CD4-positive, alpha-beta memory T cell (primary cell): ENCODE data around the gene AURKB. TPM values are rescaled to one million over a fixed set of nuclear protein-coding genes. Genes with fewer than 3 reads are reported as not detected.
A peak's percentile ranks its signal among the peaks of the same experiment; 100 is the strongest.

Experiments
- CTCF ChIA-PET: fragments of 350-600 bp; sonication (Branson Sonifier 250); formaldehyde crosslinking; loops from one replicate; lab custom pipeline; 2021; ENCODE audit warnings: inconsistent platforms; ENCODE audit not compliant: partially characterized antibody; lab: Charles Lee
- POLR2A ChIA-PET: fragments of 350-600 bp; sonication (Branson Sonifier 250); formaldehyde crosslinking; loops from one replicate; lab custom pipeline; 2021; ENCODE audit not compliant: partially characterized antibody; lab: Charles Lee
- DNase-seq, 5 donors: peaks; one replicate each; pipeline versions ENCODE4 v3.0.0 to v3.0.0-alpha.2; 2020 to 2022; ENCODE audit warnings: mixed read lengths in 1 of 5
- H3K27ac ChIP-seq: one replicate; pipeline ENCODE4 v1.7.0; 2013; ENCODE audit warnings: low read depth, low read length
- H3K27me3 ChIP-seq: 2 replicates; pipeline ENCODE4 v1.7.0; 2013; ENCODE audit warnings: mild to moderate bottlenecking, low read length, moderate library complexity; ENCODE audit not compliant: insufficient read depth
- H3K36me3 ChIP-seq: 2 replicates; pipeline ENCODE4 v1.7.0; 2013; ENCODE audit warnings: mild to moderate bottlenecking, low read length, moderate library complexity; ENCODE audit not compliant: insufficient read depth
- H3K4me1 ChIP-seq: 2 replicates; pipeline ENCODE4 v1.7.0; 2013; ENCODE audit warnings: mild to moderate bottlenecking, low read length, moderate library complexity; ENCODE audit not compliant: insufficient read depth
- H3K4me3 ChIP-seq, 2 donors: one replicate each; pipeline ENCODE4 v1.7.0; 2013; ENCODE audit warnings: low read length in 2 of 2, mild to moderate bottlenecking in 1 of 2
- H3K9me3 ChIP-seq, 2 donors: one replicate each; pipeline ENCODE4 v1.7.0; 2013; ENCODE audit warnings: low read length in 2 of 2, control low read depth in 1 of 2; ENCODE audit not compliant: control insufficient read depth in 1 of 2
- H3K27ac Mint-ChIP-seq, 7 donors: one replicate each; pipeline ENCODE4 v1.8.0; 2020 to 2021; ENCODE audit warnings: mixed read lengths in 7 of 7, mild to moderate bottlenecking in 6 of 7, inconsistent platforms in 3 of 7, moderate library complexity in 3 of 7
- H3K27me3 Mint-ChIP-seq, 2 donors: one replicate each; pipeline ENCODE4 v1.8.0; 2020 to 2021; ENCODE audit warnings: mixed read lengths in 2 of 2
- H3K36me3 Mint-ChIP-seq, 2 donors: one replicate each; pipeline ENCODE4 v1.8.0; 2020 to 2021; ENCODE audit warnings: mixed read lengths in 2 of 2, inconsistent platforms in 1 of 2, mild to moderate bottlenecking in 1 of 2
- H3K4me1 Mint-ChIP-seq, 4 donors: one replicate each; pipeline ENCODE4 v1.8.0; 2020 to 2021; ENCODE audit warnings: mixed read lengths in 4 of 4, mild to moderate bottlenecking in 1 of 4
- H3K4me3 Mint-ChIP-seq, 8 donors: one replicate each; pipeline ENCODE4 v1.8.0; 2020 to 2021; ENCODE audit warnings: mixed read lengths in 8 of 8, mild to moderate bottlenecking in 7 of 8, moderate library complexity in 6 of 8, inconsistent platforms in 3 of 8
- H3K9me3 Mint-ChIP-seq, 8 donors: one replicate each; pipeline ENCODE4 v1.8.0; 2020 to 2021; ENCODE audit warnings: mixed read lengths in 8 of 8, mild to moderate bottlenecking in 5 of 8, inconsistent platforms in 3 of 8, moderate library complexity in 1 of 8
- intact Hi-C: fragments of 100-400 bp; cut with micrococcal nuclease; formaldehyde crosslinking; loops from one replicate; pipeline ENCODE4 v1.15.1; 2023
- polyA plus RNA-seq, 2 donors: library from polyadenylated mRNA; unstranded; fragments of 300-500 nt; fragmentation: Illumina TruSeq; gene quantifications; one replicate each; pipeline ENCODE4 v1.2.3, GENCODE V29; 2021
- total RNA-seq, 2 experiments: library from RNA; stranded (reverse); gene quantifications; one replicate each; pipeline ENCODE4 v1.2.3, GENCODE V29; 2021

The AURKB gene
- total and polyA plus RNA-seq, 4 experiments from 2014 or later = 0.36 to 0.83 (median 0.67) TPM; not detected in 1

DNA sequence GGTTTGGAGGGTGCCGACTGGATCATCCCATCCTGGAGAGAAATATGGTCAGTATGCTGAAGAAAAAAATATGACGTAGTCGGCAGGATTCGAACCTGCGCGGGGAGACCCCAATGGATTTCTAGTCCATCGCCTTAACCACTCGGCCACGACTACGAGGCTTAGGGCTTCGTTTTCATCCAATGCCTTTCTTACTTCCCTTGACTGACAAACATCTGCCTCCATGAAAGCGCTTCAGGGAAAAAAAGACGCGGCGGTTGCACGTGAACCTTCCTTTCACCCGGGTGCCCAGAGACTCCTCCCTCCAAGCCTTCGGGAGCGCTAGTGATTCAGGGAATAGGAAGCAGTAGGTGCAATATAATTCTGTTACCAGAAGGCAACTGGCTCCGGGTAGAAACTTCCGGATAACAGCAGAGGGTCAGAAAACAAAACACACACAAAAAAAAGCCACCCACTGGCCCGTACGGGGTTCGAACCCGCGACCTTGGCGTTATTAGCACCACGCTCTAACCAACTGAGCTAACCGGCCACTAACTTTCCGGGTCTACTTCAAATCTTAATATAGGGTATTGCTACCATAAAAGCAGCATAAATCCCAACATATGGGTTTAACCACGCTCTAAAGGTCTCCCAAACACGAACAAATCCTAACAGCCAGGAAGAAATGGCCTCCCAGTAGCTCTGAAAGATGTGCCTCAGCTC, 16.3 kb upstream of the AURKB start:
- H3K4me3 ChIP-seq = no peak overlapping the region
- Mint-ChIP-seq H3K4me1 (peaks cover 28 to 70% (median 47%) of the 10 kb centered on the region in 4 donors), H3K36me3 (peaks cover 45 to 72% of the 10 kb centered on the region in 2 donors), H3K9me3 (peaks cover 0 to 30% (median 2%) of the 10 kb centered on the region in 8 donors), H3K4me3 (peak overlapping the region; percentile 12 to 78 (median 50)), H3K27me3 (peaks cover 4 to 13% of the 10 kb centered on the region in 2 donors), H3K27ac (peak overlapping the region; percentile 80 to 100 (median 92))
- no peaks in the 10 kb centered on the region for H3K9me3 ChIP-seq
- intact Hi-C loops = no loop called here
- ChIA-PET CTCF (interaction anchor here (0.8 to 6.6 kb wide), 5 partner anchors 21 to 108 kb away, joined by 3 to 67 read pairs (median 4); partner anchors contain the start of genes CTC1, PFAS and SLC25A35), POLR2A (interaction anchor here (0.5 to 14.6 kb wide), 17 partner anchors 8 to 612 kb away, joined by 3 to 611 read pairs (median 7); partner anchors contain the start of genes ALOXE3, BORCS6, CTC1 and HES7)
- peaks cover 48% of the 10 kb centered on the region for H3K36me3 ChIP-seq
- H3K27ac ChIP-seq = peak overlapping the region; percentile 4
- peak in 4 of 5 donors; percentile 24 to 48 (median 32) for DNase-seq
- no peaks in the 10 kb centered on the region for H3K27me3 ChIP-seq
- H3K4me1 ChIP-seq = peaks cover 38% of the 10 kb centered on the region

DNA sequence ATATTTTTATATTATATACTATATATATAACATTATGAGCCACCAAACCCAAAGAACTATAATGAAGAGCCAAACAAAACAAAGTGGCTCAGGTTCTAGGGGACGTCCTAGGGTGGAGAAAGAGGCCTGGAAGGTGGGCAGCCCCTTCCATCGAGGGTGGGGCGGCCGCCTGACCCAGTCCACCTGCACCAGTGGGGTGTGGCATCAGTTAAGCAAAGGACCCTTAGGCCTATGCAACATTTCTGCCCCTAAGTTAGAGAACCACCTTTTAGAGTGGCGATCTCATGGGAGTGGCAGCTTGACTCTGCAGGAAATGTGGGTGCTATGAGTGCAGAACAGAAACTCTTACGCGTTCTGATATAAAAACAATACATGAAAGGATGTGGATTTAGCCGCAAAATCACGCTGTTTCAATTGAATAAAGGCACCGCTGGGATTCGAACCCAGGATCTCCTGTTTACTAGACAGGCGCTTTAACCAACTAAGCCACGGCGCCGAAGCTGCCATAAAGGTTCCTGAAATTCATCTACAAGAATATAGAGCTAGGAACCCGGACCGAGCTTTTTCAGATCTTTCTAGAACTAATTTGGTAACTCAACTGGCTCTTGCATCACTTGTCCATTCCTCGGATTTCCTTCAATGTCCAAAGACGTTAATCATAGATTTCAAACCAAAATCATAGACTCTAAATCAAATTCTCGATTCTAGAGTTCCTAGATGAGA, 15.6 kb upstream of the AURKB start:
- H3K4me3 Mint-ChIP-seq = peak overlapping the region; percentile 8 to 78 (median 44)
- H3K36me3 Mint-ChIP-seq = peaks cover 38 to 71% of the 10 kb centered on the region in 2 donors
- Histone ChIP-seq H3K36me3 (peaks cover 40% of the 10 kb centered on the region), H3K4me3 (no peak overlapping the region), H3K9me3 (no peaks in the 10 kb centered on the region), H3K4me1 (peaks cover 39% of the 10 kb centered on the region), H3K27ac (peak overlapping the region; percentile 4), H3K27me3 (no peaks in the 10 kb centered on the region)
- peak; percentile 74 to 82 (median 78) for DNase-seq
- peaks cover 0 to 35% (median 2%) of the 10 kb centered on the region in 8 donors for H3K9me3 Mint-ChIP-seq
- H3K27me3 Mint-ChIP-seq = peaks cover 4 to 17% of the 10 kb centered on the region in 2 donors
- POLR2A ChIA-PET = interaction anchor here (0.7 to 14.6 kb wide), 18 partner anchors 9 to 340 kb away, joined by 3 to 611 read pairs (median 8); partner anchors contain the start of genes ALOXE3, AURKB, BORCS6 and CTC1
- H3K4me1 Mint-ChIP-seq = peaks cover 32 to 77% (median 51%) of the 10 kb centered on the region in 4 donors
- intact Hi-C loops = no loop called here
- H3K27ac Mint-ChIP-seq = peak overlapping the region; percentile 80 to 100 (median 92)
- CTCF ChIA-PET = interaction anchor here (0.8 to 6.6 kb wide), 5 partner anchors 22 to 107 kb away, joined by 3 to 67 read pairs (median 4); partner anchors contain the start of genes CTC1, PFAS and SLC25A35

DNA sequence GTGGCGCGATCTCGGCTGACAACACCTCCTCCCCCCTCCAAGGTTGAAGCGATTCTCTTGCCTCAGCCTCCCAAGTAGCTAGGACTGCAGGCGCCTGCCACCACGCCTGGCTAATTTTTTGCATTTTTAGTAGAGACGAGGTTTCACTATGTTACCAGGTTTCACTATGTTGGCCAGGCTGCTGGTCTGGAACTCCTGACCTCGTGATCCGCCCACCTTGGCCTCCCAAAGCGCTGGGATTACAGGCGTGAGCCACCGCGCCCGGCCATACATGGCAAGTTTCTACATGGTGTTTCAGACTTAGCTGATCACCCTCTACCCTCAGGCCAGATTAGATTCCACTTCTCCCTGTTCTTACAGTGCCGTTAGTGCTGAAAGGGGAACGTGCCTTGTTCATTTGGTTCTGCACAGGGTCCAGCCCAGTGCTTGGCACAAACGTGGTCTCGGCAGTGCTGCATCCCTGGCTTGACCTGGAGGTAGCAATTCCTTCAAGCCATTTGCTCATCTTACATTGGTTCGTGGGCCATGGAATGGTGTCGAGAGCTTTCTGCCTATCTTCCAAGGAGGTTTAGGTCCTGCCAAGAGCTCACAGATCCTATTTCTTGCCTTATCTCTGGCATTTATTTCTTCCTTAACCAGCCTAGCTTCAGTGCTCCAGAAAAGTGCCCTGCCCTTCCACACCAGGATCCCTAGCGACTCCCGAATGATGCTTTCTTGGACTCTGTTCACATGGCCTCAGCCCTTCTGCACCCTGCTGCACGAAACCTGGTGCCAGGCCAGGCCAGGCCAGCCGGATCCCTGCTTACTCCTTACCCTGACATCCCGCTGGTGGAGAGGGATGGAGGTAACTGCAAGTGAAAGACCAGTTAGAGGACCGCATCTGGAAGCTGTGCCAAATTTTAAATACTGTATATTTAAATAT, 14.8 kb upstream of the AURKB start:
- Histone ChIP-seq H3K36me3 (peaks cover 32% of the 10 kb centered on the region), H3K4me1 (peaks cover 44% of the 10 kb centered on the region), H3K4me3 (no peak overlapping the region), H3K9me3 (no peaks in the 10 kb centered on the region), H3K27me3 (no peaks in the 10 kb centered on the region), H3K27ac (no peak overlapping the region)
- ChIA-PET POLR2A (interaction anchor here (0.6 to 14.6 kb wide), 20 partner anchors 9 to 640 kb away, joined by 3 to 611 read pairs (median 22); partner anchors contain the start of genes ALOXE3, AURKB, BORCS6 and CTC1), CTCF (interaction anchor here (0.7 to 6.6 kb wide), 10 partner anchors 19 to 124 kb away, joined by 3 to 72 read pairs (median 12); partner anchors contain the start of genes BORCS6, CTC1, PFAS and SLC25A35)
- no peak for DNase-seq
- H3K4me3 Mint-ChIP-seq = peak overlapping the region; percentile 44 to 77 (median 56)
- intact Hi-C loops = loop anchor here (5.0 kb wide), 1 partner anchor 157 kb away; the partner anchor contains the start of gene RPL26
- H3K36me3 Mint-ChIP-seq = peaks cover 35 to 67% of the 10 kb centered on the region in 2 donors
- H3K27ac Mint-ChIP-seq = peak overlapping the region in 6 of 7 donors; percentile 76 to 100 (median 85)
- peaks cover 37 to 78% (median 57%) of the 10 kb centered on the region in 4 donors for H3K4me1 Mint-ChIP-seq
- peaks cover 4 to 21% of the 10 kb centered on the region in 2 donors for H3K27me3 Mint-ChIP-seq
- H3K9me3 Mint-ChIP-seq = peaks cover 0 to 40% (median 2%) of the 10 kb centered on the region in 8 donors

DNA sequence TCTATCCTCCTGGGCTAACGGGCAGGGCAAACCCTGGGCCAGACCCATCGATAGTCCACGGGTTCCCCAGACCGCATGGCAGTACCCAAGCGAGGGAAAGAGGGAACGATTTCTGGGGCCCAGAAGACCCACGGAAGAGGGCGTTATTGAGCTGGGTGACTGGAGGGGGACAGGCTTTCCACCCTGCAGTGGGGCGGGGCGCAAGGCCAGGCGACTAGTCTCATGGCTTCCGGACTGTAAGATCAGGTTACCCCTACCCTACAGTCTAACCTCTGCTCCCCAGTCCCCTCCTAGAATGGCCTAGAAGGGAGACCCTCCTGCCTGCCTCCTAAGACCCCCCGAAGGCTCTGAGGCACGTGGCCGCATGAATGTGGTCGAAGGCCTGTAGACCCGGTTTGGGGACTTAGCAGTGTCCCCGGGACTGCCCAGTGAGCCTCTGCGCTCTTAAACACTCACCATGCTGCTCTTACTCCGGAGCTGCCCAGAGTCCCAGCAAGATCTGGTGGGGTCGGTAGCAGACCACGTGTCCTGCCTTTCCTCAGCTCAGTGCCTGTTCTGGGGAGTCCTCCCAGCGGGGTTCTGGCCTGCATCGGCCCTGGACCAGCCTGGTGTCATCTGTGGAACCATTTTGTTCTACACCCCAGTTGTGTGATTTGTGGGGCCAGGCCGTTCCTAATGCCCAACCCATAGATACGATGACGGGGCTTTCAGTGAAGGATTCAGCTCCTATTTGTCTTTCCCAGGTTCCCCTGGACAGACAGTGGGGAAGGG, 13.2 kb upstream of the AURKB start:
- peaks cover 22% of the 10 kb centered on the region for H3K36me3 ChIP-seq
- H3K27me3 ChIP-seq = no peaks in the 10 kb centered on the region
- POLR2A ChIA-PET = interaction anchor here (0.6 to 14.6 kb wide), 32 partner anchors 8 to 536 kb away, joined by 3 to 611 read pairs (median 20); partner anchors contain the start of genes ALOXE3, AURKB, BORCS6 and CTC1
- Mint-ChIP-seq H3K36me3 (peaks cover 28 to 59% of the 10 kb centered on the region in 2 donors), H3K4me3 (peak overlapping the region; percentile 93 to 98 (median 94)), H3K9me3 (peaks cover 0 to 40% (median 2%) of the 10 kb centered on the region in 8 donors), H3K27ac (peak overlapping the region; percentile 97 to 100 (median 98)), H3K27me3 (peaks cover 4 to 21% of the 10 kb centered on the region in 2 donors), H3K4me1 (peaks cover 36 to 79% (median 64%) of the 10 kb centered on the region in 4 donors)
- CTCF ChIA-PET = interaction anchor here (0.9 to 6.6 kb wide), 13 partner anchors 21 to 113 kb away, joined by 5 to 72 read pairs (median 12); partner anchors contain the start of genes ALOXE3, BORCS6, CTC1 and PFAS
- intact Hi-C loops = loop anchor here (5.0 kb wide), 1 partner anchor 159 kb away; the partner anchor contains the start of gene RPL26
- DNase-seq = peak in 1 of 5 donors; percentile 68
- H3K27ac ChIP-seq = peak overlapping the region; percentile 89
- no peaks in the 10 kb centered on the region for H3K9me3 ChIP-seq
- peaks cover 51% of the 10 kb centered on the region for H3K4me1 ChIP-seq
- H3K4me3 ChIP-seq = peak overlapping the region; percentile 63 to 99

DNA sequence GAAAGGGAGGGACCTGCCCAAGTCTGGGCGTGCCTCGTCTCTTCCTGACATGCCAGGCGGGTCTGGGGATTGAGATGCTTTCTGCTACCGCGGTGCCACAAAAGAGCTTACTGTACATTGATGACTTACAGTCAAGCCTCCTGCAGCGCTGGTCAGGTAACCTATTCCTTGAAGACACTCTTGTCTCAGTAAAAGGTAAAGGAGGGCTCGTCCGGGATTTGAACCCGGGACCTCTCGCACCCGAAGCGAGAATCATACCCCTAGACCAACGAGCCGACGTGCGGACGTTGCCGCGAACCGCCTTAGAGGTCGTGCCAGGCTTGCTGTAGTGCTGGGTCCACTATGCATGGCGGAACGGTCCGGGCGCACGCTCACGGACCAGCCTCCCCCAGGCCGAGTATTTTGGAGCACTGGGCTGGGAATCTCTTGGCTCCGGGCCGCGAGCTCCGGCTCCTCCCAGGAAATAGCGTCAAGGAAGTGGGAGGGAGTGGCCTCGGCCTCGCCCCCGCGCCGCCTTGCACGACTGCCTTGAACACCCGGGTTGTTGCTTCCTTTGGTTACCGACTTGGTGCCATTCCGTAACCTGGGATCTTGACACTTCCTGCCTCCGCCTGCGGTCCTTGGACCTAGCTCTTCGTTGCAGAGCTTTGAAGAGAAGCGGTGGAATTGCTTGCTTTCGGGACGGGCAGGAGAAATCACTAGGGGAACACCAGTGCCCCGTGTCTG, 12.4 kb upstream of the AURKB start:
- peaks cover 4 to 21% of the 10 kb centered on the region in 2 donors for H3K27me3 Mint-ChIP-seq
- H3K4me3 ChIP-seq = peak overlapping the region; percentile 63 to 99
- H3K4me1 Mint-ChIP-seq = peaks cover 36 to 85% (median 69%) of the 10 kb centered on the region in 4 donors
- CTCF ChIA-PET = interaction anchor here (0.9 to 6.6 kb wide), 15 partner anchors 8 to 112 kb away, joined by 3 to 72 read pairs (median 12); partner anchors contain the start of genes ALOXE3, BORCS6, CTC1 and PFAS
- peak overlapping the region; percentile 93 to 98 (median 94) for H3K4me3 Mint-ChIP-seq
- H3K36me3 Mint-ChIP-seq = peaks cover 25 to 55% of the 10 kb centered on the region in 2 donors
- H3K27ac ChIP-seq = peak overlapping the region; percentile 89
- peak; percentile 88 to 91 (median 90) for DNase-seq
- peaks cover 51% of the 10 kb centered on the region for H3K4me1 ChIP-seq
- no peaks in the 10 kb centered on the region for H3K27me3 ChIP-seq
- H3K36me3 ChIP-seq = peaks cover 15% of the 10 kb centered on the region
- H3K9me3 Mint-ChIP-seq = peaks cover 0 to 40% (median 2%) of the 10 kb centered on the region in 8 donors
- no peaks in the 10 kb centered on the region for H3K9me3 ChIP-seq
- POLR2A ChIA-PET = interaction anchor here (0.6 to 14.6 kb wide), 37 partner anchors 9 to 675 kb away, joined by 3 to 611 read pairs (median 11); partner anchors contain the start of genes ALOXE3, AURKB, BORCS6 and CNTROB
- intact Hi-C loops = loop anchor here (1.0 to 5.0 kb wide), 10 partner anchors 12 to 160 kb away; partner anchors contain the start of genes AURKB, RANGRF and RPL26
- H3K27ac Mint-ChIP-seq = peak overlapping the region; percentile 97 to 100 (median 98)
